Gastroesophageal sphincter (tissue), 4 donors: ENCODE data around the gene GIPR. TPM values are rescaled to one million over a fixed set of nuclear protein-coding genes. Genes with fewer than 3 reads are reported as not detected.
A peak's percentile ranks its signal among the peaks of the same experiment; 100 is the strongest.

Experiments used
- ATAC-seq: fragments of 150-250 bp; one replicate; pipeline ENCODE4 v1.9.1; 2016; ENCODE audit warnings: mild to moderate bottlenecking, moderate library complexity
- H3K27ac ChIP-seq, 4 donors: fragments of 200-600 bp; sonication (generic) in 3 of 4; 1 replicate in 3 of 4; 2 replicates in 1 of 4; pipeline ENCODE4 v1.5.1; 2016 to 2019
- H3K27me3 ChIP-seq: fragments of 200-600 bp; sonication (generic); one replicate; pipeline ENCODE4 v1.5.1; 2019
- H3K36me3 ChIP-seq, 2 donors: fragments of 200-600 bp; sonication (generic); one replicate each; pipeline ENCODE4 v1.5.1; 2019; ENCODE audit warnings: control low read depth in 1 of 2
- H3K4me1 ChIP-seq, 3 donors: fragments of 200-600 bp; sonication (generic); 1 replicate in 2 of 3; 2 replicates in 1 of 3; pipeline ENCODE4 v1.5.1; 2016 to 2019; ENCODE audit warnings: control low read depth in 2 of 3
- H3K4me3 ChIP-seq, 2 donors: fragments of 200-600 bp; sonication (generic); one replicate each; pipeline ENCODE4 v1.5.1; 2019; ENCODE audit warnings: mild to moderate bottlenecking in 1 of 2, moderate library complexity in 1 of 2
- H3K9me3 ChIP-seq, 3 donors: fragments of 200-600 bp; sonication (generic); one replicate each; pipeline ENCODE4 v1.5.1; 2017 to 2019; ENCODE audit warnings: control low read depth in 2 of 3
- EP300 ChIP-seq: sonication (generic); formaldehyde crosslinking; IDR thresholded peaks from one replicate; pipeline ENCODE4 v1.6.1; 2017; ENCODE audit warnings: antibody characterized with exemption, mild to moderate bottlenecking
- POLR2A ChIP-seq, 2 donors: fragments of 450-650 bp; IDR thresholded peaks; one replicate each; pipeline ENCODE4 v1.6.1; 2017; ENCODE audit warnings: antibody characterized with exemption in 2 of 2, mild to moderate bottlenecking in 2 of 2, moderate library complexity in 1 of 2
- POLR2AphosphoS5 ChIP-seq: sonication (generic); formaldehyde crosslinking; IDR thresholded peaks from one replicate; pipeline ENCODE4 v1.6.1; 2017; ENCODE audit warnings: antibody characterized with exemption
- WGBS, 2 donors: methylation state at CpG; one replicate each; pipeline ENCODE4 v1.1.5; 2018; ENCODE audit warnings: low coverage in 1 of 2; 5-methylcytosine and 5-hydroxymethylcytosine counted together
- total RNA-seq, 4 donors: library from RNA; depleted of rRNA; stranded (reverse); fragments of >200 nt; gene quantifications; one replicate each; pipeline ENCODE4 v1.1.0, GENCODE V29; 2016
- TF ChIP-seq, protein P1 (sequence below), 4 experiments: fragments of 200-600 bp in 2 of 4; fragments of 450-650 bp in 2 of 4; sonication (generic) in 1 of 4; IDR thresholded peaks; one replicate each; pipeline ENCODE4 v1.5.1; 2017 to 2019; ENCODE audit warnings: antibody characterized with exemption in 4 of 4, mild to moderate bottlenecking in 2 of 4, moderate library complexity in 2 of 4

GIPR gene
- total RNA-seq, 4 donors from 2014 or later: 0.54 TPM; not detected in 3

DNA sequence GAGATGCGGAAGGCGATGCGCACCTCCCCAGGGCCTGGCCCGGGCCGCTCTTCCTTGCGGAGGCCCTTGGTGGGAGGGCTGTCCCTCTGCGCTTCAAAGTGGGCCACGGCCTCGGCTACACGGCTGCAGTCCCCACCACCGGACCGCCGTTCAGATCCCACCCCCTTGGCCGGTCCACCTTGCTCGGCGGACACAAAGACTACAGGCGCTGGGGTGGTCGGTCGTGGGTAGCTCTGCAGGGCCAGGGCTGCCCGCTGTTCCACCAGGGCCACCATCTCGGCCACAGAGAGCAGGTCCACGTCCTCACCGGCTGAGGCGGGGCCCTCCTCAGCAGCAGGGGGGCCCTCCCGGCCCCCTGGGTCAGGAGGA, 44.7 kb downstream of the GIPR start:
- peaks cover 0 to 31% (median 5%) of the 10 kb centered on the region in 3 donors for H3K4me1 ChIP-seq
- H3K9me3 ChIP-seq: no peaks in the 10 kb centered on the region
- H3K27me3 ChIP-seq: no peaks in the 10 kb centered on the region
- no CpG with 5 or more reads among the region's 25 CpGs for WGBS, 2 donors
- TF ChIP-seq POLR2AphosphoS5 (no peak), EP300 (no peak), POLR2A (IDR thresholded peaks at IDR 0.05) (no peak)
- TF ChIP-seq, protein P1, sequence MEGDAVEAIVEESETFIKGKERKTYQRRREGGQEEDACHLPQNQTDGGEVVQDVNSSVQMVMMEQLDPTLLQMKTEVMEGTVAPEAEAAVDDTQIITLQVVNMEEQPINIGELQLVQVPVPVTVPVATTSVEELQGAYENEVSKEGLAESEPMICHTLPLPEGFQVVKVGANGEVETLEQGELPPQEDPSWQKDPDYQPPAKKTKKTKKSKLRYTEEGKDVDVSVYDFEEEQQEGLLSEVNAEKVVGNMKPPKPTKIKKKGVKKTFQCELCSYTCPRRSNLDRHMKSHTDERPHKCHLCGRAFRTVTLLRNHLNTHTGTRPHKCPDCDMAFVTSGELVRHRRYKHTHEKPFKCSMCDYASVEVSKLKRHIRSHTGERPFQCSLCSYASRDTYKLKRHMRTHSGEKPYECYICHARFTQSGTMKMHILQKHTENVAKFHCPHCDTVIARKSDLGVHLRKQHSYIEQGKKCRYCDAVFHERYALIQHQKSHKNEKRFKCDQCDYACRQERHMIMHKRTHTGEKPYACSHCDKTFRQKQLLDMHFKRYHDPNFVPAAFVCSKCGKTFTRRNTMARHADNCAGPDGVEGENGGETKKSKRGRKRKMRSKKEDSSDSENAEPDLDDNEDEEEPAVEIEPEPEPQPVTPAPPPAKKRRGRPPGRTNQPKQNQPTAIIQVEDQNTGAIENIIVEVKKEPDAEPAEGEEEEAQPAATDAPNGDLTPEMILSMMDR (IDR thresholded peaks at IDR 0.05): no peak
- peaks cover 0 to 25% of the 10 kb centered on the region in 2 donors for H3K36me3 ChIP-seq
- no peak for ATAC-seq
- no peak overlapping the region for H3K4me3 ChIP-seq
- H3K27ac ChIP-seq: no peak overlapping the region

DNA sequence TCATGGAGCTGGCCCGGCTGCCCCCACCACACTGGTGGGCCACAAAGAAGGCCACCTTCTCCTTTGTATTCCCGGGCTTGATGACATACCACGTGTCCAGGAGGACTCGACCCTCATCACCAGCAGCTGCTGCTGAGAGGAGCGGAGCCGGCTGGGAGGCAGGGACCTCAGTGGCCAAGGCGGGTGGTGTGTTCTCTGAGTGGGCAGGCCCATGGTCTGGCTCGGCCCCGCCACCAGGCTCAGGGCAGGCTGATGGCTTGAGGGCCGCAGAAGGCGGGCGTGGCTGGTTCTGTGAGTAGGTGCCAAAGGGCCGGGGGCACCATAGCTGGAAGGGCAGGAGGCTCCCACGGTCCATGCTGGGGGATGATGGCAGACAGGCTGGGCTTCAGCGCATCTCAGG, 45.1 kb downstream of the GIPR start:
- WGBS, 2 donors: no CpG with 5 or more reads among the region's 15 CpGs
- no peaks in the 10 kb centered on the region for H3K27me3 ChIP-seq
- no peak overlapping the region for H3K27ac ChIP-seq
- no peak for ATAC-seq
- H3K4me1 ChIP-seq: peaks cover 0 to 35% (median 8%) of the 10 kb centered on the region in 3 donors
- TF ChIP-seq, protein P1 (IDR thresholded peaks at IDR 0.05): no peak
- TF ChIP-seq EP300: no peak
- no peak for TF ChIP-seq POLR2AphosphoS5
- TF ChIP-seq POLR2A (IDR thresholded peaks at IDR 0.05): no peak
- H3K36me3 ChIP-seq: peaks cover 0 to 25% of the 10 kb centered on the region in 2 donors
- H3K9me3 ChIP-seq: no peaks in the 10 kb centered on the region
- H3K4me3 ChIP-seq: no peak overlapping the region

DNA sequence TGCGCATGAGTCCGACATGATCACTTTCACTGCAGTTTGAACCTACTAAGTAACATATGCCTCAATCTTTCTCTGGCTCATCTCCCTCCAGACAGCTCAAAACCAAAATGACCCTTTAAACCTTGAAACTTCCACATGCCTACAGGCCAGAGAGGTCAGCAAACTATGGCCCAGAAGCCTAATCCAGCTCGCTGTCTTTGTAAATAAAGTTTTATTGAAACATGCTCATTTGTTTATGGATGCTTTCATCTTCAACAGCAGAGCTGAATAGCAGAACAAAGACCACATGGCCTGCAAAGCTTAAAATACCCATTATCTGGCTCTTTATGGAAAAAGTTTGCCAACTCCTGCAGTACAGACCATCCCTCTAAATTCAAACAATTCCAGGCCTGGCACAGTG, 47.1 kb downstream of the GIPR start:
- H3K9me3 ChIP-seq: no peaks in the 10 kb centered on the region
- 75 to 79% methylated on average over 3 of the region's 3 CpGs for WGBS, 2 donors
- H3K27ac ChIP-seq: peak overlapping the region in 1 of 4 donors; percentile 91
- no peaks in the 10 kb centered on the region for H3K27me3 ChIP-seq
- TF ChIP-seq POLR2AphosphoS5 (no peak), POLR2A (IDR thresholded peaks at IDR 0.05) (no peak), EP300 (no peak)
- TF ChIP-seq, protein P1 (IDR thresholded peaks at IDR 0.05): no peak
- H3K36me3 ChIP-seq: peaks cover 0 to 32% of the 10 kb centered on the region in 2 donors
- ATAC-seq: no peak
- H3K4me3 ChIP-seq: no peak overlapping the region
- H3K4me1 ChIP-seq: peaks cover 0 to 40% (median 11%) of the 10 kb centered on the region in 3 donors

DNA sequence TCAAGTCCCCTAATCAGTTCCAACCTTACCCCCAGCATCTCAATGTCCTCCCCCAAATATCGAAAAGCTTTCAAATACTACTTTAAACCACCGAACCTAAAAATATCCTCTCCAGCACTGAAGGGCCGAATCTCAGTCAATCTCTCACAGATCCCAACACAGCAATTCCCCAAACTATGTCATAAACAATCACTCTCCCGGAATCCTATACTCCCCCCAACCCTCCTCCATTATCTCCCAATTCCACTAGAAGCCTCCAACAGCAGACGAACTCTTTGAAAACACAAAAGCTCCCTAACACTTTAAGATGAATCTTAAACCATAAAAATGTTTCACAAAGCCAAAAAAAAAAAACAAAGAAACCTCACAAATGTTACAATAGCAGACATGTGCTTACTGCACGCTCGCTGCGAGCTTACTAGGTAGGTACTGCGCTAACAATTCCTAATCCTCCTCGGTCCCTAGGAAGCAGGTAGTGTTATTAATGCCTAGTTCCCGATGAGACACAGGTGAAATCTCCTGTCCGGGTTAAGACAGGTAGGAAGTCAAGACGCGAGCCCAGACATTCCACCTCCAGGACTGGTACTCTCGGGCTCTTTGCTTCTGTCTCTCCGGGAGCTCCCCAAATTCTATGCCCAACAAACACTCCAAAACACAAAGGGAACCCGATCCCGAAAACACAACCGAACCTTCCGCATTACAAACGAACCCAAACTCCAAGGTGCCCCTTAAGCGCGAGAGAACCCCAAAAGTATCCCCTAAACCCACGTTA, 48.5 kb downstream of the GIPR start:
- no peaks in the 10 kb centered on the region for H3K27me3 ChIP-seq
- H3K36me3 ChIP-seq: peaks cover 0 to 35% of the 10 kb centered on the region in 2 donors
- TF ChIP-seq POLR2AphosphoS5: no peak
- TF ChIP-seq, protein P1 (IDR thresholded peaks at IDR 0.05): no peak
- TF ChIP-seq POLR2A (IDR thresholded peaks at IDR 0.05): no peak
- no peak for TF ChIP-seq EP300
- peaks cover 0 to 29% (median 11%) of the 10 kb centered on the region in 3 donors for H3K4me1 ChIP-seq
- 0 to 3% methylated on average over 9 to 17 of the region's 24 CpGs for WGBS, 2 donors
- no peaks in the 10 kb centered on the region for H3K9me3 ChIP-seq
- ATAC-seq: no peak
- peak overlapping the region; percentile 80 to 93 (median 92) for H3K27ac ChIP-seq
- peak overlapping the region; percentile 69 to 93 for H3K4me3 ChIP-seq
